Measurements from ENCODE around the gene POLE4. TPM values are rescaled to one million over a fixed set of nuclear protein-coding genes. Genes with fewer than 3 reads are reported as not detected.
A peak's percentile ranks its signal among the peaks of the same experiment; 100 is the strongest.

The POLE4 gene
- total and polyA plus RNA-seq, 12 donors, result 16.7 to 93.0 (median 71.1) TPM

DNA sequence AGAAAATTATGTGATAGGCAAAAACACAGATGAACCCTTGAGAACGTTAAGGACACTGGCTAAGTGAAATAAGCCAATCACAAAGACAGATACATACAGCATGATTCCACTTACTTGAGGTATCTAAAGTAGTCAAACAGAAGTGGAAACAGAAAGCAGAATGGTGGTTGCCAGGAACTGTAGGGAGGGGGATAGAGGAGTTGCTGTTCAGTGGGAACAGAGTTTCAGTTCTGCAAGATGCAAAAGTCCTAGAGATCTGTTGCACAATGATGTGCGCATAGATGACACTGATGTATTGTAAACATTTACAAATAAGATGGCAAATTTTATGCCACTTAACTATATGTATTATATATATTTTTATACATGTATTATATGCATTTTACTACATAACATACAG lies 59.7 kb downstream of the POLE4 start:
- Histone ChIP-seq H3K9me3 (replicated peaks in 1 of 3) (no peaks in the 10 kb centered on the region), H3K4me1 (replicated peaks in 1 of 2) (no peaks in the 10 kb centered on the region), H3K27ac (no peak overlapping the region), H3K36me3 (replicated peaks in 1 of 2) (no peaks in the 10 kb centered on the region), H3K27me3 (no peaks in the 10 kb centered on the region), H3K4me3 (no peak overlapping the region)
- WGBS, 4 donors, result 77 to 87% (median 83%) methylated on average over 2 of the region's 2 CpGs
- intact Hi-C loops (cut with DNase I), result no loop called here
- peak in 1 of 7 donors; percentile 19 for DNase-seq
- TF ChIP-seq, protein P1, sequence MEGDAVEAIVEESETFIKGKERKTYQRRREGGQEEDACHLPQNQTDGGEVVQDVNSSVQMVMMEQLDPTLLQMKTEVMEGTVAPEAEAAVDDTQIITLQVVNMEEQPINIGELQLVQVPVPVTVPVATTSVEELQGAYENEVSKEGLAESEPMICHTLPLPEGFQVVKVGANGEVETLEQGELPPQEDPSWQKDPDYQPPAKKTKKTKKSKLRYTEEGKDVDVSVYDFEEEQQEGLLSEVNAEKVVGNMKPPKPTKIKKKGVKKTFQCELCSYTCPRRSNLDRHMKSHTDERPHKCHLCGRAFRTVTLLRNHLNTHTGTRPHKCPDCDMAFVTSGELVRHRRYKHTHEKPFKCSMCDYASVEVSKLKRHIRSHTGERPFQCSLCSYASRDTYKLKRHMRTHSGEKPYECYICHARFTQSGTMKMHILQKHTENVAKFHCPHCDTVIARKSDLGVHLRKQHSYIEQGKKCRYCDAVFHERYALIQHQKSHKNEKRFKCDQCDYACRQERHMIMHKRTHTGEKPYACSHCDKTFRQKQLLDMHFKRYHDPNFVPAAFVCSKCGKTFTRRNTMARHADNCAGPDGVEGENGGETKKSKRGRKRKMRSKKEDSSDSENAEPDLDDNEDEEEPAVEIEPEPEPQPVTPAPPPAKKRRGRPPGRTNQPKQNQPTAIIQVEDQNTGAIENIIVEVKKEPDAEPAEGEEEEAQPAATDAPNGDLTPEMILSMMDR (IDR thresholded peaks at IDR 0.05), result no peak
- TF ChIP-seq POLR2A (IDR thresholded peaks at IDR 0.05), result no peak

Other genes starting within 250 kb of the POLE4 start
- 10 to 100 TPM in 3 of 9 donors, 1 to 10 TPM in 6; 1.2 to 11.7 (median 5.2) TPM for gene HK2, start 124.5 kb upstream of the POLE4 start, total RNA-seq
- gene HK2, start 124.5 kb upstream of the POLE4 start, polyA plus RNA-seq, result 1 to 10 TPM; 1.5 to 5.9 (median 2.2) TPM
- gene TACR1, start 240.9 kb downstream of the POLE4 start, total RNA-seq, result 1 to 10 TPM in 2 of 9 donors, under 1 TPM in 6, not detected in 1; 0.28 to 1.9 (median 0.49) TPM
- gene TACR1, start 240.9 kb downstream of the POLE4 start, polyA plus RNA-seq, result under 1 TPM; 0.15 to 0.88 (median 0.32) TPM